Natural killer cell (primary cell): ENCODE measurements around the gene CCDC194. TPM values are rescaled to one million over a fixed set of nuclear protein-coding genes. Genes with fewer than 3 reads are reported as not detected.

Experiments
- ATAC-seq, 3 donors: fragments of 150-1000 bp in 2 of 3; fragments of 200-7000 bp in 1 of 3; cut with Tn5 transposase; 1 replicate in 1 of 3; 2 replicates in 2 of 3; pipeline ENCODE4 v1.10.0; 2021; ENCODE audit warnings: mild to moderate bottlenecking in 2 of 3, moderate library complexity in 2 of 3
- DNase-seq, 2 donors: peaks; one replicate each; pipeline versions ENCODE4 v3.0.0 to v3.0.0-alpha.2; 2013 to 2021; ENCODE audit warnings: mixed read lengths in 1 of 2
- H3K27ac ChIP-seq: one replicate; pipeline ENCODE4 v1.5.1; 2013; ENCODE audit warnings: mild to moderate bottlenecking, low read length
- H3K27me3 ChIP-seq: one replicate; pipeline ENCODE4 v1.6.1; 2013; ENCODE audit warnings: low read length; ENCODE audit not compliant: control insufficient read depth, insufficient read depth
- H3K36me3 ChIP-seq: one replicate; pipeline ENCODE4 v1.6.1; 2013; ENCODE audit warnings: low read length; ENCODE audit not compliant: control insufficient read depth, insufficient read depth
- H3K4me1 ChIP-seq: one replicate; pipeline ENCODE4 v1.6.1; 2013; ENCODE audit warnings: low read length; ENCODE audit not compliant: control insufficient read depth, insufficient read depth
- H3K4me3 ChIP-seq: one replicate; pipeline ENCODE4 v1.5.1; 2013; ENCODE audit warnings: low read length
- H3K9me3 ChIP-seq: one replicate; pipeline ENCODE4 v1.6.1; 2013; ENCODE audit warnings: low read length; ENCODE audit not compliant: control insufficient read depth, insufficient read depth
- H3K27ac Mint-ChIP-seq, 2 donors: one replicate each; pipeline ENCODE4 v1.8.0; 2022; ENCODE audit warnings: mild to moderate bottlenecking in 2 of 2, mixed read lengths in 2 of 2, moderate library complexity in 1 of 2
- H3K27me3 Mint-ChIP-seq, 2 donors: one replicate each; pipeline ENCODE4 v1.8.0; 2022; ENCODE audit warnings: low read depth in 2 of 2, mixed read lengths in 2 of 2
- H3K36me3 Mint-ChIP-seq: one replicate; pipeline ENCODE4 v1.8.0; 2022; ENCODE audit warnings: mixed read lengths
- H3K4me1 Mint-ChIP-seq, 2 donors: one replicate each; pipeline ENCODE4 v1.8.0; 2022; ENCODE audit warnings: mixed read lengths in 2 of 2
- H3K4me3 Mint-ChIP-seq: one replicate; pipeline ENCODE4 v1.8.0; 2022; ENCODE audit warnings: mild to moderate bottlenecking, moderate library complexity, mixed read lengths
- H3K9me3 Mint-ChIP-seq, 2 donors: one replicate each; pipeline ENCODE4 v1.8.0; 2022; ENCODE audit warnings: mixed read lengths in 2 of 2
- WGBS: methylation state at CpG from one replicate; pipeline ENCODE4 v1.1.7; 2013; ENCODE audit warnings: missing lambda C conversion rate; ENCODE audit not compliant: insufficient coverage; 5-methylcytosine and 5-hydroxymethylcytosine counted together
- intact Hi-C: fragments of 100-400 bp; cut with micrococcal nuclease; formaldehyde crosslinking; loops from one replicate; pipeline ENCODE4 v1.14.2; 2022
- total RNA-seq, 4 donors: library from RNA; stranded (reverse); fragments of 120-200 nt in 1 of 4; gene quantifications; one replicate each; pipeline versions ENCODE4 v1.2.3 to v1.2.4, GENCODE V29; 2013 to 2022
- TF ChIP-seq, protein P1 (sequence below): fragments of 200-600 bp; IDR thresholded peaks from one replicate; pipeline ENCODE4 v1.8.0; 2022; ENCODE audit warnings: antibody characterized with exemption

Gene CCDC194
- total RNA-seq, 3 donors from 2014 or later (not counting 1 experiment from before 2014, with no cell fraction given), result 2.7 TPM; not detected in 1

DNA sequence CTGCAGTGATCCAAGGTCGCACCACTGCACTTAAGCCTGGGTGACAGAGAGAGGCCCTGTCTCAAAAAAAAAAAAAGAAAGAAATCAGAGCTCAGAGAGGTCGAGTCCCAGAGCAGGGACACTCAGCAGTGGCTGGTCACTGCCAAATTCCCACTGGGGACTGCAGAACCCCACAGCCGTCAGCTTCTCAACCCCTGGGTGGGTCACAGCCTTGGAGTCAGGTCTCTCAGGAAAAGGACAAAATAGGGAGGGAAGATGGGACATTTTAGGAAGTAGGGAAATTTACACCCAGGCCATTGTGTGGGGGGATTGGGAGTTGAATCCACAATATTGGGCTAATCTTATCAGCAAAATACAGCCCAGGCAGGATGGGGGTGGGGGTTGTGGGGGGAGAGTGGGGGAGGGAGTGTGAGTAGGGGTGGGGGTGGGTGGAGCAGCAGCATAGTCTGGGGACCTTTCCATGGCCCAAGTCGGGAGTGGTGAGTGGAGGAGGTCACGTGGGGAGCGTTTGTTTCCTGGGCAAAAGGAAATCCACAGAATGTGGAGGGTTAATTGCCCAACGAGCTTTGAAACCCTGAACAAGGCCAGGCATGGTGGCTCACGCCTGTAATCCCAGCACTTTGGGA lies 5.0 kb upstream of the CCDC194 start:
- DNase-seq (no peak), ATAC-seq (no peak)
- Mint-ChIP-seq H3K4me3 (no peak overlapping the region), H3K27ac (no peak overlapping the region), H3K36me3 (no peaks in the 10 kb centered on the region), H3K9me3 (no peaks in the 10 kb centered on the region), H3K4me1 (peaks cover 6 to 19% of the 10 kb centered on the region in 2 donors), H3K27me3 (no peaks in the 10 kb centered on the region)
- TF ChIP-seq, protein P1, sequence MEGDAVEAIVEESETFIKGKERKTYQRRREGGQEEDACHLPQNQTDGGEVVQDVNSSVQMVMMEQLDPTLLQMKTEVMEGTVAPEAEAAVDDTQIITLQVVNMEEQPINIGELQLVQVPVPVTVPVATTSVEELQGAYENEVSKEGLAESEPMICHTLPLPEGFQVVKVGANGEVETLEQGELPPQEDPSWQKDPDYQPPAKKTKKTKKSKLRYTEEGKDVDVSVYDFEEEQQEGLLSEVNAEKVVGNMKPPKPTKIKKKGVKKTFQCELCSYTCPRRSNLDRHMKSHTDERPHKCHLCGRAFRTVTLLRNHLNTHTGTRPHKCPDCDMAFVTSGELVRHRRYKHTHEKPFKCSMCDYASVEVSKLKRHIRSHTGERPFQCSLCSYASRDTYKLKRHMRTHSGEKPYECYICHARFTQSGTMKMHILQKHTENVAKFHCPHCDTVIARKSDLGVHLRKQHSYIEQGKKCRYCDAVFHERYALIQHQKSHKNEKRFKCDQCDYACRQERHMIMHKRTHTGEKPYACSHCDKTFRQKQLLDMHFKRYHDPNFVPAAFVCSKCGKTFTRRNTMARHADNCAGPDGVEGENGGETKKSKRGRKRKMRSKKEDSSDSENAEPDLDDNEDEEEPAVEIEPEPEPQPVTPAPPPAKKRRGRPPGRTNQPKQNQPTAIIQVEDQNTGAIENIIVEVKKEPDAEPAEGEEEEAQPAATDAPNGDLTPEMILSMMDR, result no peak
- WGBS, result 78% methylated on average over 8 of the region's 8 CpGs
- peaks cover 23% of the 10 kb centered on the region for H3K4me1 ChIP-seq
- no peak overlapping the region for H3K27ac ChIP-seq
- H3K27me3 ChIP-seq, result no peaks in the 10 kb centered on the region
- H3K9me3 ChIP-seq, result no peaks in the 10 kb centered on the region
- H3K4me3 ChIP-seq, result no peak overlapping the region
- H3K36me3 ChIP-seq, result peaks cover 20% of the 10 kb centered on the region
- intact Hi-C loops, result no loop called here

DNA sequence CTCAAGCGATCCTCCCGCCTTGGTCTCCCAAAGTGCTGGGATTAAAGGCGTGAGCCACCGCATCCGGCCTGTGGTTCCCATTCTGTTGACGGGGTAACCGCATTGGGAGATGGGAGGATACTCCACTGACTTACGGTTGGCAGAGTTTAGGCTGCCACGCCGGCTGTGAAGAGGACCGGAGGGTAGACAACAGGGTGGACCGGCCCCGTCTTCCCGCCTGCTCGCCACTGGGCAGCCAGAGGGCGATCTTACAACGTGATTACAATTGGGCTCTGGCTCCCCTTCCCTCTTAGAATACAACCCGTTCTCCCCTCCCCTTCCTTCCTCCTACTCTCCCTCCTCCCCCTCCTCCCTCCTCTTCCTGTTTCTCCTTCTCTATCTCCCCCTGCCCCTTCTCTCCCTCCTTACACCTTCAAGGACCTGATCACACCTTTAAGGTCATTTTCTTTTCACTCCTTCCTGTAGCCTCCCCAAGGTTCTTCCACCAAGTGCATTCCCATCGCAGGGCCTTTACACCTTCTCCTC lies 957 bp upstream of the CCDC194 start:
- 18% methylated on average over 19 of the region's 19 CpGs for whole genome bisulfite sequencing
- no peak overlapping the region for H3K4me3 ChIP-seq

DNA sequence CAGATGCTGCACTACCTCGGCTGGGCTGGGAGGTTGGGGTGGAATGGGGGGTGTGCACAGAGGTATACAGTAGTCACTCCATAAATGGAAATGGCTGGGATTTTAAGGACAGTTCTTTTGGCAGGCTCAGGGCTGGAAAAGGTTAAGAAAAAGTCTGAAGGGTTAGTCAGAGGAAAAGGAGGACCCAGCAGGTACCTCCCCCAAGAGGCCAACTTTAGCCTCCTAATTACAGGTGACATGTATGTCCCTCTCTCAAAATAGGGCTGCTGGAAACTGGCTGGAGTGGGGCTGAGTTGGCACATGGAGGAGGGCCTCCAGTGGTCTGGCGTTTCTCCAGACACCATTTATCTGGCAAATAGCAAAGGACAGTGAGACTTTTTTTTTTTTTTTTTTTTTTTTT lies 994 bp downstream of the CCDC194 start:
- Histone ChIP-seq H3K27me3 (no peaks in the 10 kb centered on the region), H3K27ac (no peak overlapping the region), H3K36me3 (no peaks in the 10 kb centered on the region), H3K9me3 (no peaks in the 10 kb centered on the region), H3K4me1 (peaks cover 31% of the 10 kb centered on the region), H3K4me3 (no peak overlapping the region)
- no peak for DNase-seq
- intact Hi-C loops, result no loop called here
- TF ChIP-seq, protein P1, result no peak
- no peaks in the 10 kb centered on the region for H3K9me3 Mint-ChIP-seq
- 70% methylated on average over 2 of the region's 2 CpGs for WGBS
- no peaks in the 10 kb centered on the region for H3K36me3 Mint-ChIP-seq
- peaks cover 0 to 3% of the 10 kb centered on the region in 2 donors for H3K27me3 Mint-ChIP-seq
- H3K4me1 Mint-ChIP-seq, result peaks cover 5 to 24% of the 10 kb centered on the region in 2 donors
- no peak overlapping the region for H3K27ac Mint-ChIP-seq
- no peak for ATAC-seq
- no peak overlapping the region for H3K4me3 Mint-ChIP-seq

More for the DNA sequence above, 957 bp upstream of the CCDC194 start:
- peaks cover 5 to 24% of the 10 kb centered on the region in 2 donors for H3K4me1 Mint-ChIP-seq
- peaks cover 0 to 3% of the 10 kb centered on the region in 2 donors for H3K27me3 Mint-ChIP-seq
- H3K4me3 Mint-ChIP-seq, result no peak overlapping the region
- DNase-seq, result peak in 1 of 2 donors; percentile 69
- H3K27ac Mint-ChIP-seq, result peak overlapping the region in 1 of 2 donors; percentile 70
- peaks cover 31% of the 10 kb centered on the region for H3K4me1 ChIP-seq
- no peak overlapping the region for H3K27ac ChIP-seq
- H3K36me3 Mint-ChIP-seq, result no peaks in the 10 kb centered on the region
- intact Hi-C loops, result no loop called here
- TF ChIP-seq, protein P1, result peak; percentile 52
- peaks cover 3% of the 10 kb centered on the region for H3K36me3 ChIP-seq
- no peaks in the 10 kb centered on the region for H3K9me3 ChIP-seq
- H3K9me3 Mint-ChIP-seq, result no peaks in the 10 kb centered on the region
- ATAC-seq, result no peak
- H3K27me3 ChIP-seq, result no peaks in the 10 kb centered on the region
